Heart left ventricle (tissue), 16 donors: ENCODE measurements around the gene PPP1R15A. TPM values are rescaled to one million over a fixed set of nuclear protein-coding genes. Genes with fewer than 3 reads are reported as not detected.
"Not testable (repeated sequence)": the region's sequence is repeated elsewhere in the genome, so short reads cannot be mapped to it uniquely, and the experiment has no call there.

Source experiments
- ATAC-seq, 4 donors: fragments of 200-7000 bp; cut with Tn5 transposase; one replicate each; pipeline ENCODE4 v1.9.1; 2020 to 2022; ENCODE audit warnings: moderate library complexity in 4 of 4, mild to moderate bottlenecking in 3 of 4, moderate number of reproducible peaks in 1 of 4
- DNase-seq, 5 donors: peaks; one replicate each; pipeline ENCODE4 v3.0.0-alpha.2; 2020
- H3K27ac ChIP-seq, 12 donors: fragments of 200-600 bp; sonication (generic) in 4 of 12; one replicate each; pipeline versions ENCODE4 v1.5.0 to v1.8.0; 2016 to 2022; ENCODE audit warnings: mild to moderate bottlenecking in 2 of 12
- H3K27me3 ChIP-seq, 9 donors: fragments of 200-600 bp; sonication (generic) in 2 of 9; one replicate each; pipeline versions ENCODE4 v1.5.1 to v1.8.0; 2016 to 2022; ENCODE audit warnings: mild to moderate bottlenecking in 3 of 9
- H3K36me3 ChIP-seq, 9 donors: fragments of 200-600 bp; sonication (generic) in 2 of 9; one replicate each; pipeline versions ENCODE4 v1.5.0 to v1.8.0; 2018 to 2022; ENCODE audit warnings: mild to moderate bottlenecking in 2 of 9
- H3K4me1 ChIP-seq, 12 donors: fragments of 200-600 bp; sonication (generic) in 4 of 12; one replicate each; pipeline versions ENCODE4 v1.5.0 to v1.8.0; 2016 to 2022; ENCODE audit warnings: mild to moderate bottlenecking in 3 of 12
- H3K4me3 ChIP-seq, 12 donors: fragments of 200-600 bp; sonication (generic) in 4 of 12; one replicate each; pipeline versions ENCODE4 v1.5.0 to v1.8.0; 2017 to 2022; ENCODE audit warnings: mild to moderate bottlenecking in 9 of 12, moderate library complexity in 4 of 12
- H3K9me3 ChIP-seq, 12 donors: fragments of 200-600 bp; sonication (generic) in 4 of 12; one replicate each; pipeline versions ENCODE4 v1.5.0 to v1.8.0; 2016 to 2022; ENCODE audit warnings: mild to moderate bottlenecking in 1 of 12
- POLR2A ChIP-seq, 2 donors: fragments of 450-650 bp; IDR thresholded peaks; one replicate each; pipeline ENCODE4 v1.6.1; 2017; ENCODE audit warnings: antibody characterized with exemption in 2 of 2, mild to moderate bottlenecking in 2 of 2, moderate library complexity in 2 of 2
- WGBS, 4 donors: extraction: QIAGEN DNeasy Blood & Tissue Kit in 2 of 4; methylation state at CpG; one replicate each; pipeline versions ENCODE4 v1.1.5 to v1.1.7; 2013 to 2018; 5-methylcytosine and 5-hydroxymethylcytosine counted together
- intact Hi-C, 10 donors: fragments of 100-400 bp; cut with DNase I; formaldehyde crosslinking; loops; one replicate each; pipeline versions ENCODE4 v1.11.1 to v1.14.2; 2022
- polyA plus RNA-seq, 2 donors: library from polyadenylated mRNA; stranded (reverse); fragments of 200-250 nt; gene quantifications; one replicate each; pipeline ENCODE4 v1.2.3, GENCODE V29; 2013
- total RNA-seq, 9 donors: library from RNA; depleted of rRNA in 2 of 9; stranded (reverse); fragments of >200 nt in 2 of 9; fragmentation: NEBNext Ultra II Directional in 3 of 9; extraction: Animal tissue kit (Norgen Biotek cat#: 25700) in 3 of 9; gene quantifications; one replicate each; pipeline versions ENCODE4 v1.1.0 to v1.2.4, GENCODE V29; 2016 to 2023
- TF ChIP-seq, protein P1 (sequence below), 12 donors: fragments of 200-600 bp; sonication (generic) in 4 of 12; IDR thresholded peaks; one replicate each; pipeline versions ENCODE4 v1.5.0 to v1.8.0; 2018 to 2022; ENCODE audit warnings: antibody characterized with exemption in 12 of 12, mild to moderate bottlenecking in 5 of 12
- donor health status: ischemic (EF 13 %, LVEDD 7.1; RV severe dilation, severe dysfunction).
- donor health status: healthy with polysubstance abuse.
- donor health status: DM: no; HTN: yes; CAD: no.
- donor health status: DM: no; HTN: no; CAD: no.
- donor health status: ischemic (EF 25% LVEDD 6.9; RV normal size, moderate dysfunction).
- donor health status: ischemic (EF 25% LVEDD 5.7; RV mildly dilated, moderate dysfunction).
- donor health status: healthy.
- donor health status: DM: yes; HTN: yes; CAD: no.
- donor health status: ischemic (EF 35%, LVEDD 5.7; RV mildly dilated, moderate dysfunction).
- donor health status: nonischemic (EF 11% LVEDD 7.7; RV severe dilation, severe dysfunction).
- donor health status: DM: yes; HTN: yes; CAD: no.
- donor health status: PGD.
- donor health status: ischemic (EF 29% LVEDD 5.4; RV normal size, mild dysfunction).
- donor health status: nonischemic (EF 23%, LVEDD 6.1; RV moderate dilation, normal function).

The PPP1R15A gene
- total and polyA plus RNA-seq, 11 donors = 51.7 to 181 (median 68.2) TPM

DNA sequence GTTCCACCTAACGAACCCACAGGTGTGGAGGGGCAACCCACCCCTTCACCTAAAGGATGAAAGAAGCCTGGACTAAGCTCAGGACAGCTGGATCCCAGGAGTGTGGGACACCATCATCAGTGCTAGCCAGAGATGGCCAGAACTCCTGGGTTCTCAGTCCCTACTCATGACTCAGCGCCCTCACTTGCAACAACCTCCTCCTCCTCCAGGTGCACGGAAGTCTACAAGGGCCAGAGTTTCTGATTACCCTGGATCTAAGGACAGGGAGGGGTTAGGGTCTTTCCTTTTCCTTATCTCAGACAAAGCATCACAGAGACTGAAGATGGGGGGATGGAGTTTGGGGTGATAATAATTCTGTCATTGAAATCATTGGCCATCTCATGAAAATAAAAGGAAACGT, 18.3 kb downstream of the PPP1R15A start:
- 84 to 91% (median 87%) methylated on average over 4 of the region's 4 CpGs for WGBS, 4 donors
- no peak for ATAC-seq
- Histone ChIP-seq H3K36me3 (no peaks in the 10 kb centered on the region), H3K27me3 (peaks cover 0 to 13% (median 0%) of the 10 kb centered on the region in 9 donors), H3K9me3 (no peaks in the 10 kb centered on the region), H3K4me1 (peaks cover 0 to 7% (median 4%) of the 10 kb centered on the region in 12 donors), H3K4me3 (no peak overlapping the region), H3K27ac (no peak overlapping the region)
- TF ChIP-seq POLR2A (IDR thresholded peaks at IDR 0.05) = no peak
- TF ChIP-seq, protein P1, sequence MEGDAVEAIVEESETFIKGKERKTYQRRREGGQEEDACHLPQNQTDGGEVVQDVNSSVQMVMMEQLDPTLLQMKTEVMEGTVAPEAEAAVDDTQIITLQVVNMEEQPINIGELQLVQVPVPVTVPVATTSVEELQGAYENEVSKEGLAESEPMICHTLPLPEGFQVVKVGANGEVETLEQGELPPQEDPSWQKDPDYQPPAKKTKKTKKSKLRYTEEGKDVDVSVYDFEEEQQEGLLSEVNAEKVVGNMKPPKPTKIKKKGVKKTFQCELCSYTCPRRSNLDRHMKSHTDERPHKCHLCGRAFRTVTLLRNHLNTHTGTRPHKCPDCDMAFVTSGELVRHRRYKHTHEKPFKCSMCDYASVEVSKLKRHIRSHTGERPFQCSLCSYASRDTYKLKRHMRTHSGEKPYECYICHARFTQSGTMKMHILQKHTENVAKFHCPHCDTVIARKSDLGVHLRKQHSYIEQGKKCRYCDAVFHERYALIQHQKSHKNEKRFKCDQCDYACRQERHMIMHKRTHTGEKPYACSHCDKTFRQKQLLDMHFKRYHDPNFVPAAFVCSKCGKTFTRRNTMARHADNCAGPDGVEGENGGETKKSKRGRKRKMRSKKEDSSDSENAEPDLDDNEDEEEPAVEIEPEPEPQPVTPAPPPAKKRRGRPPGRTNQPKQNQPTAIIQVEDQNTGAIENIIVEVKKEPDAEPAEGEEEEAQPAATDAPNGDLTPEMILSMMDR (IDR thresholded peaks at IDR 0.05) = no peak
- no peak for DNase-seq
- intact Hi-C loops = no loop called here

DNA sequence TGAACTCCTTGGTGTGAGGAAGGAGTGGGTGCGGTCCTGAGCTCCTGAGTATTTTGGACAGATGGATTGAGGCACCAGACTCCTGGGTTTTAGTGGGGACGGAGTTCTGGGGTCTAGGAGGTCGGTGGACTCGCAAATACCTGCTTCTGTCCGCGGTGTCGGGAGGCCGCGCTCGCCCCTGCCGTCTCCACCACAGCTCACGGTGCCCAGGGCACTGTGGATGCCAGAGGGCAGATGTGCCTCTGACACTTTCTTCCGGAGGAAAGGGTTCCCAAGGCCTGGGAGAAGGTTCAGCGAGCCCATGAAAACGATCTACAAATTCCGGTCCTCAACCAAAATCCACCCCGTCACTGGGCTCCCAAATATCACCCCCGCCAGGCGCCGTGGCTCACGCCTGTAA, 23.0 kb downstream of the PPP1R15A start:
- ATAC-seq (no peak), DNase-seq (no peak)
- H3K27me3 ChIP-seq = peaks cover 0 to 20% (median 0%) of the 10 kb centered on the region in 9 donors
- no peaks in the 10 kb centered on the region for H3K9me3 ChIP-seq
- intact Hi-C loops = no loop called here
- H3K36me3 ChIP-seq = no peaks in the 10 kb centered on the region
- TF ChIP-seq, protein P1 (IDR thresholded peaks at IDR 0.05) = no peak
- TF ChIP-seq POLR2A (IDR thresholded peaks at IDR 0.05) = no peak
- peak overlapping the region in 6 of 12 donors; percentile 15 to 77 (median 18) for H3K27ac ChIP-seq
- peaks cover 0 to 24% (median 11%) of the 10 kb centered on the region in 12 donors for H3K4me1 ChIP-seq
- H3K4me3 ChIP-seq = peak overlapping the region in 7 of 12 donors; percentile 18 to 60 (median 48)
- WGBS, 4 donors = 59 to 71% (median 65%) methylated on average over 8 to 21 of the region's 21 CpGs

DNA sequence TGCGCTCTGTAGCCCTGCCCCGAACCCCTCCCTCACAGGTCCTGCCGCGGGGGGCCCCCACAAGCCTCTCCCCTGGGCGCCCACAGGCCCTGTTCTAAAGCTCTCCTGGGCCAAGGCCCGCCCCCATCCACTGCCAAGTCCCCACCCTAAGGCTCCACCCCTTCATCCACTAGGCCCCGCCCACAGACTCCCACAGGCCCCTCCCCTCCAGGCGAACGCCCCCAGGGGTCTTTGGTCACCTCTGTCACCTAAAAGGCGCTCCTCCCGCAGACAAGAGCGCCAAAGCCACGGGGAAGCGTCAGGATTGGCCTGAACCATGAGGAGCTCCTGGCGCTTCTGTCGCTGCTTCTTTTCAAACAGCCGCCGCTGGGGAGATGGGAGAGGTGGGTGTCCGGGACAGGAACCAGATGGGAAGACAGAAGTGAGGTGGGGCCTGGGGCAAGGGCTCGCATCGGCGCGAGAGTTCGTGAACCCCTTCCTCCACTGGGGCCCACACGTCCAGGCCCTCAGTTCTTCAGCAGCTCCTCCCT, 24.0 kb downstream of the PPP1R15A start:
- intact Hi-C loops = loop anchor here in 1 of 10 donors (1.0 kb wide), 1 partner anchor 23 kb away; no protein-coding TSS in a partner anchor
- TF ChIP-seq, protein P1 (IDR thresholded peaks at IDR 0.05) = no peak
- TF ChIP-seq POLR2A (IDR thresholded peaks at IDR 0.05) = no peak
- Histone ChIP-seq H3K4me3 (peak overlapping the region in 11 of 12 donors; percentile 18 to 60 (median 52)), H3K4me1 (peaks cover 0 to 32% (median 17%) of the 10 kb centered on the region in 12 donors), H3K9me3 (no peaks in the 10 kb centered on the region), H3K36me3 (no peaks in the 10 kb centered on the region), H3K27me3 (peaks cover 0 to 20% (median 0%) of the 10 kb centered on the region in 9 donors), H3K27ac (peak overlapping the region; percentile 6 to 86 (median 62))
- peak; percentile 62 to 84 (median 75) for DNase-seq
- peak; percentile 39 to 74 (median 64) for ATAC-seq
- 11 to 27% (median 24%) methylated on average over 18 to 25 of the region's 25 CpGs for WGBS, 4 donors

DNA sequence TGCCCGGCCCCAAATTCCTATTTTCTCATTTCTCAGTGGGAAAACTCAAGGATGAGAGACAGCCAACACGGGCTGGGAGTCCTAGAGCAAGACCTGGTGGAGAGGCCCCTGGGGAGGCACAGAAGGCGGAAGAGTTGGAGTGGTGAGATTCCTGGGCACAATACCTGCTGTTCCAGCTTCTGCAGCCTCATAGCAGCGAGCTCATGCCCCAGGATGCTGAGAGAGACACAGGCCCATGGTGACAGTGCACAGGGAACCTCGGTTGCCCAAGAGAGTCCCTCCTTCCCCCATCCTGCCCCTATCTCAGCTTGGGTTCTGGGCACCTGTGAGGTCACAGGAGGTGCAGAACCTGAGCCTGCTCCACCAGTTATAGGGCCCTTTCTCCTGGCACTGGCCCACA, 25.0 kb downstream of the PPP1R15A start:
- DNase-seq (no peak), ATAC-seq (no peak)
- 73 to 92% (median 83%) methylated on average over 5 of the region's 5 CpGs for WGBS, 4 donors
- TF ChIP-seq, protein P1 (IDR thresholded peaks at IDR 0.05) = no peak
- no peak for TF ChIP-seq POLR2A (IDR thresholded peaks at IDR 0.05)
- Histone ChIP-seq H3K27ac (peak overlapping the region in 2 of 12 donors; percentile 77 to 86), H3K4me3 (no peak overlapping the region), H3K36me3 (peaks cover 0 to 9% (median 0%) of the 10 kb centered on the region in 9 donors), H3K27me3 (peaks cover 0 to 20% (median 0%) of the 10 kb centered on the region in 9 donors), H3K4me1 (peaks cover 2 to 41% (median 26%) of the 10 kb centered on the region in 12 donors), H3K9me3 (no peaks in the 10 kb centered on the region)
- intact Hi-C loops = no loop called here

DNA sequence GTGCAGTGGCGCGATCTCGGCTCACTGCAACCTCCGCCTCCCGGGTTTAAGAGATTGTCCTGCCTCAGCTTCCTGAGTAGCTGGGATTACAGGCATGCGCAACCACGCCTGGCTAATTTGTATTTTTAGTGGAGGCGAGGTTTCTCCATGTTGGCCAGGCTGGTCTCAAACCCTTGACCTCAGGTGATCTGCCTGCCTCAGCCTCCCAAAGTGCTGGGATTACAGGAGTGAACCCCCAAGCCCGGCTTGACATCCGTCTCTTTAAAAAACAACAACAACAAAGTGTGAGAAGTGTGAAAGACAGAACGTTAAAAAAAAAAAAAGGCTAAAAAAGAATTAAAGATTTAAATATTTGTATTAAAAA, 27.1 kb downstream of the PPP1R15A start:
- peaks cover 2 to 53% (median 34%) of the 10 kb centered on the region in 12 donors for H3K4me1 ChIP-seq
- WGBS, 4 donors = 72 to 85% (median 84%) methylated on average over 11 of the region's 11 CpGs
- intact Hi-C loops, ATAC-seq, H3K9me3 ChIP-seq, DNase-seq: not testable (repeated sequence)
- peaks cover 0 to 18% (median 0%) of the 10 kb centered on the region in 9 donors for H3K27me3 ChIP-seq
- peaks cover 0 to 21% (median 6%) of the 10 kb centered on the region in 9 donors for H3K36me3 ChIP-seq
- H3K4me3 ChIP-seq = peak overlapping the region in 10 of 12 donors; percentile 72 to 98 (median 92)
- H3K27ac ChIP-seq = peak overlapping the region; percentile 77 to 98 (median 94)
